Loucy (cell line): ENCODE measurements around the gene POLR3G.

ENCODE experiments used
- H2AFZ ChIP-seq: fragments of 200-600 bp; sonication (generic); 2 replicates; pipeline ENCODE4 v1.6.0; 2016; ENCODE audit warnings: antibody characterized with exemption, mild to moderate bottlenecking, low read length, moderate library complexity
- H3F3A ChIP-seq: fragments of 200-600 bp; 2 replicates; pipeline ENCODE4 v1.6.0; 2016; ENCODE audit warnings: antibody characterized with exemption, low read depth, mild to moderate bottlenecking
- H3K27me3 ChIP-seq: fragments of 200-600 bp; sonication (generic); 2 replicates; pipeline ENCODE4 v1.6.1; 2014; ENCODE audit warnings: low read length, mild to moderate bottlenecking; ENCODE audit not compliant: insufficient read depth, poor library complexity, severe bottlenecking
- H3K36me3 ChIP-seq: fragments of 200-600 bp; sonication (generic); 2 replicates; pipeline ENCODE4 v1.6.1; 2016; ENCODE audit warnings: low read length; ENCODE audit not compliant: insufficient read depth
- H3K4me1 ChIP-seq: fragments of 200-600 bp; sonication (generic); 2 replicates; pipeline ENCODE4 v1.5.1; 2014; ENCODE audit warnings: low read length, mild to moderate bottlenecking; ENCODE audit not compliant: insufficient read depth, poor library complexity, severe bottlenecking
- H3K4me2 ChIP-seq: fragments of 200-600 bp; sonication (generic); 2 replicates; pipeline ENCODE4 v1.6.0; 2014; ENCODE audit warnings: antibody characterized with exemption, low read length, low read depth, mild to moderate bottlenecking; ENCODE audit not compliant: poor library complexity, severe bottlenecking
- H3K4me3 ChIP-seq: fragments of 200-600 bp; sonication (generic); 2 replicates; pipeline ENCODE4 v1.5.1; 2014; ENCODE audit warnings: low read length, mild to moderate bottlenecking, mixed read lengths; ENCODE audit not compliant: poor library complexity, severe bottlenecking
- H3K79me2 ChIP-seq: fragments of 200-600 bp; sonication (generic); 2 replicates; pipeline ENCODE4 v1.6.1; 2014; ENCODE audit warnings: low read length; ENCODE audit not compliant: insufficient read depth
- H3K9ac ChIP-seq: fragments of 200-600 bp; sonication (generic); 2 replicates; pipeline ENCODE4 v1.6.0; 2014; ENCODE audit warnings: mild to moderate bottlenecking, low read depth, low read length, moderate library complexity; ENCODE audit not compliant: poor library complexity, severe bottlenecking
- H3K9me2 ChIP-seq: fragments of 200-600 bp; sonication (generic); replicated peaks from 2 replicates; pipeline ENCODE4 v1.6.1; 2016; ENCODE audit warnings: low read depth, low read length, mixed read lengths
- H3K9me3 ChIP-seq: fragments of 200-600 bp; sonication (generic); 2 replicates; pipeline ENCODE4 v1.6.1; 2014; ENCODE audit warnings: mild to moderate bottlenecking, antibody characterized with exemption, low read length, low read depth; ENCODE audit not compliant: insufficient read depth
- H4K20me1 ChIP-seq: fragments of 200-600 bp; sonication (generic); 2 replicates; pipeline ENCODE4 v1.6.0; 2014; ENCODE audit warnings: antibody characterized with exemption, low read length, mild to moderate bottlenecking; ENCODE audit not compliant: insufficient read depth, poor library complexity, severe bottlenecking
- EZH2phosphoT487 ChIP-seq: fragments of 200-600 bp; IDR thresholded peaks from 2 replicates; pipeline ENCODE4 v1.6.1; 2018; ENCODE audit warnings: antibody characterized with exemption, mild to moderate bottlenecking, moderate library complexity, borderline replicate concordance
- TF ChIP-seq, protein P1 (sequence below): fragments of 200-600 bp; sonication (generic); conservative IDR thresholded peaks from 2 replicates; pipeline ENCODE4 v1.5.1; 2014; ENCODE audit warnings: mild to moderate bottlenecking, antibody characterized with exemption, low read length

The POLR3G gene

DNA sequence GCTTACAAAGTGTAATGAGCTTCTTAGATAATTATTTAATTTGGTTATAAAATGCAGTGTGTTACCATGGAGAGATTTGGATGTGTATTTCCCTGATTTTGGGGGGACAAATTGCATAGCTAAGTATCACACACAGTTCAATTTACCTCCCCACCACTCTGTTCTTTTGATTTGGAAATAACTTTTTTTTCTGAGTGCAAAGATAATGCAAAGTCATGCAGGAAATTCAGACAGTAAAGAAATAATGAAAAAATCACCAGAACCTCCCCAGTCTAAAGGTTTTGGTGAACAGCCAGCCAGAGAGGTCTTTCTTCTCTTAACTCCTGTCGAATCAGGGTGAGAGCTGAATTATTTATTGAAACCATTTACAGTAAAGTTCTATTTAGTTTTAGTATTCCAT, 87.1 kb downstream of the POLR3G start:
- TF ChIP-seq, protein P1, sequence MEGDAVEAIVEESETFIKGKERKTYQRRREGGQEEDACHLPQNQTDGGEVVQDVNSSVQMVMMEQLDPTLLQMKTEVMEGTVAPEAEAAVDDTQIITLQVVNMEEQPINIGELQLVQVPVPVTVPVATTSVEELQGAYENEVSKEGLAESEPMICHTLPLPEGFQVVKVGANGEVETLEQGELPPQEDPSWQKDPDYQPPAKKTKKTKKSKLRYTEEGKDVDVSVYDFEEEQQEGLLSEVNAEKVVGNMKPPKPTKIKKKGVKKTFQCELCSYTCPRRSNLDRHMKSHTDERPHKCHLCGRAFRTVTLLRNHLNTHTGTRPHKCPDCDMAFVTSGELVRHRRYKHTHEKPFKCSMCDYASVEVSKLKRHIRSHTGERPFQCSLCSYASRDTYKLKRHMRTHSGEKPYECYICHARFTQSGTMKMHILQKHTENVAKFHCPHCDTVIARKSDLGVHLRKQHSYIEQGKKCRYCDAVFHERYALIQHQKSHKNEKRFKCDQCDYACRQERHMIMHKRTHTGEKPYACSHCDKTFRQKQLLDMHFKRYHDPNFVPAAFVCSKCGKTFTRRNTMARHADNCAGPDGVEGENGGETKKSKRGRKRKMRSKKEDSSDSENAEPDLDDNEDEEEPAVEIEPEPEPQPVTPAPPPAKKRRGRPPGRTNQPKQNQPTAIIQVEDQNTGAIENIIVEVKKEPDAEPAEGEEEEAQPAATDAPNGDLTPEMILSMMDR, result no peak
- TF ChIP-seq EZH2phosphoT487, result no peak
- Histone ChIP-seq H3K4me1 (no peaks in the 10 kb centered on the region), H3K9me3 (no peaks in the 10 kb centered on the region), H3K79me2 (no peaks in the 10 kb centered on the region), H3K4me3 (no peak overlapping the region), H2AFZ (no peak overlapping the region), H3K9ac (no peak overlapping the region), H3K9me2 (no peaks in the 10 kb centered on the region), H3K36me3 (no peaks in the 10 kb centered on the region), H4K20me1 (no peaks in the 10 kb centered on the region), H3F3A (no peaks in the 10 kb centered on the region), H3K27me3 (no peaks in the 10 kb centered on the region), H3K4me2 (no peak overlapping the region)

DNA sequence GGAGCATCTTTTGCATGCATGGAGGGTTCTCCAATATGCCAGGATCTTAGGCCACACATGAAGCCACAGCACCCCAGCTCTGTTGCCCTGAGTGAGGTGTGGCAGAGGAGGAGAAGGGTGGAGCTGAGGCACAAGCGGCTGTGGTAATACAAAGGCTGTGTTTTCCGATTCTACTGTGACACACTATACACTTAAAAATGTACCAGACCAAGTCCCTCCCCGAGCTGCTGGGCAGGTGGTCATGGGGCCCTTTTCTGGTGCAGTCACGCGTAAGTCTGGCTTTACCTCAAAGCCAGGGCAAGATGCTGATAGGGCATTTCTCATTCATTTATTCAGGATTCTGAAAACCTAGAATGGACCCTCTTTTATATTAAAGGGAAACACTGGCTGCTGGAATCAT, 87.7 kb downstream of the POLR3G start:
- no peaks in the 10 kb centered on the region for H3K79me2 ChIP-seq
- H3K4me2 ChIP-seq, result no peak overlapping the region
- no peak overlapping the region for H3K9ac ChIP-seq
- H3K9me3 ChIP-seq, result no peaks in the 10 kb centered on the region
- no peak overlapping the region for H3K4me3 ChIP-seq
- no peaks in the 10 kb centered on the region for H3K36me3 ChIP-seq
- no peaks in the 10 kb centered on the region for H3K9me2 ChIP-seq
- H3K27me3 ChIP-seq, result no peaks in the 10 kb centered on the region
- no peaks in the 10 kb centered on the region for H4K20me1 ChIP-seq
- no peaks in the 10 kb centered on the region for H3K4me1 ChIP-seq
- no peak overlapping the region for H2AFZ ChIP-seq
- TF ChIP-seq, protein P1, result no peak
- no peak for TF ChIP-seq EZH2phosphoT487
- H3F3A ChIP-seq, result no peaks in the 10 kb centered on the region

DNA sequence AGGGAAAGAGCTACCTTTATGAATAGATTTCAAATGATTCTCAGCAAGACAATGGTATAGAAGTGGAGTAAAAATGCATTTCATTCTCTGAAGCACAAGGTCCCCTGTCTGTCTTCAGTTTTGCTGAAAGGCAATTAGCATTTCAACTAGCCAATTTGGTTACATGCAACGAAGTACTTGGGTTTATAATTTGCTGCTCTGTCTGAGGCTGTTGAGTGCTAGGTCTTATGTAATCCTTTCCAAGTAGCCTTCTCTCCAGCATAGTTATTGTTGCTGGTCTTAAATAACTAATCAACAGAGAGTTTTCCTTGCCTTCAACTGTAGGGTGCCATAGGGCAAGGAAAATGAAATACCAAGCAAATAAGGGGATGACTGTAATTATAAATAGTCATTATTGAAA, 88.4 kb downstream of the POLR3G start:
- Histone ChIP-seq H3F3A (no peaks in the 10 kb centered on the region), H3K9me3 (no peaks in the 10 kb centered on the region), H3K79me2 (no peaks in the 10 kb centered on the region), H2AFZ (no peak overlapping the region), H3K27me3 (no peaks in the 10 kb centered on the region), H3K4me1 (no peaks in the 10 kb centered on the region), H3K4me3 (no peak overlapping the region), H3K9me2 (no peaks in the 10 kb centered on the region), H3K4me2 (no peak overlapping the region), H3K36me3 (no peaks in the 10 kb centered on the region), H4K20me1 (no peaks in the 10 kb centered on the region), H3K9ac (no peak overlapping the region)
- no peak for TF ChIP-seq EZH2phosphoT487
- TF ChIP-seq, protein P1, result no peak
